ENCODE data around the gene SRGAP1.

GRCh38 chr12:63917477-63917862, 73.0 kb downstream of the SRGAP1 start:
- TF ChIP-seq TARDBP (IDR thresholded peaks at IDR 0.05) (no peak), KLF1 (tag; IDR thresholded peaks at IDR 0.05) (no peak), REST (IDR thresholded peaks at IDR 0.05; ENCODE audit: borderline replicate concordance) (no peak), REST (CRISPR knock-in tag; IDR thresholded peaks at IDR 0.05; ENCODE audit: low read depth) (no peak), AFF4 (CRISPR knock-in tag; IDR thresholded peaks at IDR 0.05) (no peak), RBFOX2 (IDR thresholded peaks at IDR 0.05; ENCODE audit: low read depth, low read length) (no peak), FOXJ3 (CRISPR knock-in tag; IDR thresholded peaks at IDR 0.05) (no peak), ZNF398 (CRISPR knock-in tag; IDR thresholded peaks at IDR 0.05) (no peak), RHOXF2B (CRISPR knock-in tag; conservative IDR thresholded peaks at IDR 0.05) (no peak), CTCF (IDR thresholded peaks at IDR 0.05 in 2 of 3, conservative IDR thresholded peaks at IDR 0.05 in 1 of 3; ENCODE audit: insufficient read depth in 2 of 3, low read depth in 1 of 3, low read length in 3 of 3) (no peak), POLR2A (conservative IDR thresholded peaks at IDR 0.05) (no peak), ZC3H8 (IDR thresholded peaks at IDR 0.05) (no peak), RAD21 (CRISPR knock-in tag; conservative IDR thresholded peaks at IDR 0.05 in 1 of 2, IDR thresholded peaks at IDR 0.05 in 1 of 2) (no peak)

Measured in K562 (cell line).